DND-41 (cell line): ENCODE results near the gene GPC4.

Experiments
- ATAC-seq: fragments of 200-7000 bp; cut with Tn5 transposase; 3 replicates; pipeline ENCODE4 v1.9.1; 2021; ENCODE audit warnings: low read depth; ENCODE audit not compliant: insufficient read depth
- DNase-seq: peaks from one replicate; pipeline ENCODE4 v3.0.0-alpha.2; 2020
- H2AFZ ChIP-seq: 2 replicates; pipeline ENCODE4 v1.6.0; 2012; ENCODE audit warnings: low read depth, low read length
- H3K27ac ChIP-seq: 2 replicates; pipeline ENCODE4 v1.5.1; 2012; ENCODE audit warnings: low read length, inconsistent platforms
- H3K27me3 ChIP-seq: fragments of 200-600 bp; sonication (generic); 2 replicates; pipeline ENCODE4 v1.6.0; 2012; ENCODE audit warnings: low read length, mild to moderate bottlenecking, inconsistent platforms; ENCODE audit not compliant: insufficient read depth, poor library complexity
- H3K36me3 ChIP-seq: 2 replicates; pipeline ENCODE4 v1.5.1; 2012; ENCODE audit warnings: low read length, inconsistent platforms; ENCODE audit not compliant: insufficient read depth
- H3K4me1 ChIP-seq: 2 replicates; pipeline ENCODE4 v1.5.1; 2012; ENCODE audit warnings: mild to moderate bottlenecking, low read length; ENCODE audit not compliant: insufficient read depth
- H3K4me2 ChIP-seq: 2 replicates; pipeline ENCODE4 v1.6.0; 2012; ENCODE audit warnings: mild to moderate bottlenecking, moderate library complexity, low read length, inconsistent platforms; ENCODE audit not compliant: insufficient read depth
- H3K4me3 ChIP-seq, 2 experiments: fragments of 200-600 bp in 1 of 2; shearing (Covaris generic) in 1 of 2; 2 replicates each; pipeline ENCODE4 v1.5.1; 2012 to 2016; ENCODE audit warnings: inconsistent platforms in 2 of 2, low read length in 2 of 2, mild to moderate bottlenecking in 2 of 2, low read depth in 1 of 2, moderate library complexity in 1 of 2
- H3K79me2 ChIP-seq: 2 replicates; pipeline ENCODE4 v1.6.0; 2012; ENCODE audit warnings: low read length, inconsistent platforms; ENCODE audit not compliant: insufficient read depth
- H3K9ac ChIP-seq: 2 replicates; pipeline ENCODE4 v1.6.0; 2012; ENCODE audit warnings: low read depth, mild to moderate bottlenecking, inconsistent platforms, low read length, moderate library complexity
- H3K9me3 ChIP-seq: 2 replicates; pipeline ENCODE4 v1.5.1; 2012; ENCODE audit warnings: low read length, moderate library complexity, mild to moderate bottlenecking, inconsistent platforms; ENCODE audit not compliant: insufficient read depth, severe bottlenecking
- H4K20me1 ChIP-seq: 2 replicates; pipeline ENCODE4 v1.6.0; 2012; ENCODE audit warnings: low read length; ENCODE audit not compliant: insufficient read depth
- CTCF ChIP-seq: IDR thresholded peaks from 2 replicates; pipeline ENCODE4 v1.5.1; 2012; ENCODE audit warnings: borderline replicate concordance, low read length, moderate library complexity, mild to moderate bottlenecking; ENCODE audit not compliant: poor library complexity, severe bottlenecking; ENCODE audit errors: extremely low read depth
- EZH2 ChIP-seq: IDR thresholded peaks from 3 replicates; pipeline ENCODE4 v1.6.1; 2012; ENCODE audit warnings: borderline replicate concordance, low read depth, mild to moderate bottlenecking, moderate library complexity, low read length, inconsistent platforms; ENCODE audit not compliant: severe bottlenecking

The GPC4 gene

GRCh38 chrX:133410550-133410949, 4.7 kb downstream of the GPC4 start:
- DNase-seq (no peak), ATAC-seq (no peak)
- Histone ChIP-seq H3K27ac (no peak overlapping the region), H3K4me1 (peaks cover 11% of the 10 kb centered on the region), H3K9ac (no peak overlapping the region), H3K4me2 (no peak overlapping the region), H3K79me2 (no peaks in the 10 kb centered on the region), H3K9me3 (no peaks in the 10 kb centered on the region), H3K4me3 (no peak overlapping the region), H3K36me3 (no peaks in the 10 kb centered on the region), H3K27me3 (peaks cover 16% of the 10 kb centered on the region), H2AFZ (no peak overlapping the region), H4K20me1 (no peaks in the 10 kb centered on the region)
- TF ChIP-seq CTCF, result no peak
- TF ChIP-seq EZH2, result no peak

- DNase-seq (no peak), ATAC-seq (no peak)
- Histone ChIP-seq H3K79me2 (no peaks in the 10 kb centered on the region), H2AFZ (no peak overlapping the region), H3K9ac (no peak overlapping the region), H3K27ac (no peak overlapping the region), H4K20me1 (no peaks in the 10 kb centered on the region), H3K9me3 (no peaks in the 10 kb centered on the region), H3K36me3 (no peaks in the 10 kb centered on the region), H3K4me1 (peaks cover 22% of the 10 kb centered on the region), H3K4me3 (no peak overlapping the region), H3K4me2 (no peak overlapping the region), H3K27me3 (no peaks in the 10 kb centered on the region)
- TF ChIP-seq EZH2, result no peak
- no peak for TF ChIP-seq CTCF
These were observed 9.6 kb downstream of the GPC4 start for GRCh38 chrX:133405498-133406185.

GRCh38 chrX:133403984-133404383, 11.3 kb downstream of the GPC4 start:
- no peak for TF ChIP-seq EZH2
- TF ChIP-seq CTCF, result no peak

More at GRCh38 chrX:133403984-133404383, 11.3 kb downstream of the GPC4 start:
- H3K27ac ChIP-seq, result no peak overlapping the region
- H2AFZ ChIP-seq, result no peak overlapping the region
- no peaks in the 10 kb centered on the region for H3K36me3 ChIP-seq
- H3K79me2 ChIP-seq, result no peaks in the 10 kb centered on the region
- H3K4me3 ChIP-seq, result no peak overlapping the region
- H3K4me1 ChIP-seq, result peaks cover 22% of the 10 kb centered on the region
- no peak overlapping the region for H3K9ac ChIP-seq
- no peak overlapping the region for H3K4me2 ChIP-seq
- no peaks in the 10 kb centered on the region for H3K27me3 ChIP-seq
- DNase-seq, result no peak
- no peaks in the 10 kb centered on the region for H4K20me1 ChIP-seq
- ATAC-seq, result no peak
- H3K9me3 ChIP-seq, result no peaks in the 10 kb centered on the region
